Fibroblast of skin of scalp (primary cell): ENCODE measurements around the gene SSH3.
"Not testable (repeated sequence)": the region's sequence is repeated elsewhere in the genome, so short reads cannot be mapped to it uniquely, and the experiment has no call there.

ENCODE experiments used
- DNase-seq: peaks from one replicate; pipeline ENCODE4 v3.0.0-alpha.2; 2013

The SSH3 gene

GRCh38 chr11:67312187-67313021 lies 9.1 kb downstream of the SSH3 start:
- no peak for DNase-seq

GRCh38 chr11:67313125-67313890 lies 10.0 kb downstream of the SSH3 start:
- no peak for DNase-seq

- DNase-seq: no peak
Measured at GRCh38 chr11:67314218-67314617, 10.9 kb downstream of the SSH3 start.

- no peak for DNase-seq
Measured at GRCh38 chr11:67315325-67315909, 12.1 kb downstream of the SSH3 start.

- DNase-seq: no peak
Measured at GRCh38 chr11:67316882-67317204, 13.5 kb downstream of the SSH3 start.

- peak; percentile 93 for DNase-seq
Measured at GRCh38 chr11:67317205-67317887, 14.0 kb downstream of the SSH3 start.

- no peak for DNase-seq
Measured at GRCh38 chr11:67317888-67318555, 14.7 kb downstream of the SSH3 start.

GRCh38 chr11:67318876-67319275 lies 15.5 kb downstream of the SSH3 start:
- DNase-seq: not testable (repeated sequence)

- no peak for DNase-seq
Measured at GRCh38 chr11:67320011-67320410, 16.7 kb downstream of the SSH3 start.

GRCh38 chr11:67320691-67321090 lies 17.4 kb downstream of the SSH3 start:
- DNase-seq: no peak

GRCh38 chr11:67321313-67321871 lies 18.1 kb downstream of the SSH3 start:
- DNase-seq: no peak

GRCh38 chr11:67322049-67322448 lies 18.7 kb downstream of the SSH3 start:
- no peak for DNase-seq

- DNase-seq: no peak
Measured at GRCh38 chr11:67323526-67323925, 20.2 kb downstream of the SSH3 start.

GRCh38 chr11:67332081-67332691 lies 28.9 kb downstream of the SSH3 start:
- no peak for DNase-seq

- no peak for DNase-seq
Measured at GRCh38 chr11:67337257-67337656, 33.9 kb downstream of the SSH3 start.

- no peak for DNase-seq
Measured at GRCh38 chr11:67344264-67344663, 40.9 kb downstream of the SSH3 start.

GRCh38 chr11:67345247-67345919 lies 42.1 kb downstream of the SSH3 start:
- no peak for DNase-seq

GRCh38 chr11:67345920-67346819 lies 42.8 kb downstream of the SSH3 start:
- peak; percentile 55 for DNase-seq

- DNase-seq: no peak
Measured at GRCh38 chr11:67347964-67348749, 44.8 kb downstream of the SSH3 start.
